Measurements from ENCODE around the gene R3HDM4.
"Not testable (repeated sequence)": the region's sequence is repeated elsewhere in the genome, so short reads cannot be mapped to it uniquely, and the experiment has no call there.

Gene R3HDM4

GRCh38 chr19:896999-897398, 16.0 kb downstream of the R3HDM4 start:
- no peak for DNase-seq (ENCODE audit: extremely low read depth in 1 of 2, low read depth in 1 of 2)

GRCh38 chr19:896434-896833, 16.6 kb downstream of the R3HDM4 start:
- no peak for DNase-seq (ENCODE audit: extremely low read depth in 1 of 2, low read depth in 1 of 2)

- peak; percentile 72 to 77 for DNase-seq (ENCODE audit: extremely low read depth in 1 of 2, low read depth in 1 of 2)
Observed at GRCh38 chr19:892894-893689, 19.9 kb downstream of the R3HDM4 start, which contains the start of the genes MED16 and RNU6-9. TSS of gene MED16 (minus strand) at chr19:893187. CDS start at chr19:891131, 2,056 bp downstream. TSS of gene RNU6-9 (plus strand) at chr19:893484.

GRCh38 chr19:892243-892893, 20.7 kb downstream of the R3HDM4 start:
- no peak for DNase-seq (ENCODE audit: extremely low read depth in 1 of 2, low read depth in 1 of 2)

GRCh38 chr19:891421-892200, 21.4 kb downstream of the R3HDM4 start:
- DNase-seq (ENCODE audit: extremely low read depth in 1 of 2, low read depth in 1 of 2) = not testable (repeated sequence)

GRCh38 chr19:890831-891230, 22.2 kb downstream of the R3HDM4 start:
- DNase-seq (ENCODE audit: extremely low read depth in 1 of 2, low read depth in 1 of 2) = no peak

GRCh38 chr19:889662-890295, 23.2 kb downstream of the R3HDM4 start:
- DNase-seq (ENCODE audit: extremely low read depth in 1 of 2, low read depth in 1 of 2) = no peak

GRCh38 chr19:888581-889385, 24.2 kb downstream of the R3HDM4 start:
- DNase-seq (ENCODE audit: extremely low read depth in 1 of 2, low read depth in 1 of 2) = peak in 1 of 2 donors; percentile 47

- DNase-seq (ENCODE audit: extremely low read depth in 1 of 2, low read depth in 1 of 2) = no peak
Observed at GRCh38 chr19:887599-887998, 25.4 kb downstream of the R3HDM4 start.

- no peak for DNase-seq (ENCODE audit: extremely low read depth in 1 of 2, low read depth in 1 of 2)
Observed at GRCh38 chr19:887072-887471, 25.9 kb downstream of the R3HDM4 start.

- DNase-seq (ENCODE audit: extremely low read depth in 1 of 2, low read depth in 1 of 2) = no peak
Observed at GRCh38 chr19:885536-886224, 27.3 kb downstream of the R3HDM4 start.

GRCh38 chr19:884420-885211, 28.4 kb downstream of the R3HDM4 start:
- no peak for DNase-seq (ENCODE audit: extremely low read depth in 1 of 2, low read depth in 1 of 2)

GRCh38 chr19:883661-884211, 29.3 kb downstream of the R3HDM4 start:
- DNase-seq (ENCODE audit: extremely low read depth in 1 of 2, low read depth in 1 of 2) = no peak

GRCh38 chr19:882871-883497, 30.0 kb downstream of the R3HDM4 start:
- DNase-seq (ENCODE audit: extremely low read depth in 1 of 2, low read depth in 1 of 2) = no peak

- no peak for DNase-seq (ENCODE audit: extremely low read depth in 1 of 2, low read depth in 1 of 2)
Observed at GRCh38 chr19:881385-882071, 31.5 kb downstream of the R3HDM4 start.

- no peak for DNase-seq (ENCODE audit: extremely low read depth in 1 of 2, low read depth in 1 of 2)
Observed at GRCh38 chr19:879711-880438, 33.1 kb downstream of the R3HDM4 start.
